Cerebellar nuclear complex (tissue), 1 donor: ENCODE data around the gene PITX2.

ENCODE experiments used
- DNase-seq, 2 experiments: peaks; one replicate each; lab custom pipeline; 2025; lab: John Stamatoyannopoulos, UW

PITX2 gene

DNA sequence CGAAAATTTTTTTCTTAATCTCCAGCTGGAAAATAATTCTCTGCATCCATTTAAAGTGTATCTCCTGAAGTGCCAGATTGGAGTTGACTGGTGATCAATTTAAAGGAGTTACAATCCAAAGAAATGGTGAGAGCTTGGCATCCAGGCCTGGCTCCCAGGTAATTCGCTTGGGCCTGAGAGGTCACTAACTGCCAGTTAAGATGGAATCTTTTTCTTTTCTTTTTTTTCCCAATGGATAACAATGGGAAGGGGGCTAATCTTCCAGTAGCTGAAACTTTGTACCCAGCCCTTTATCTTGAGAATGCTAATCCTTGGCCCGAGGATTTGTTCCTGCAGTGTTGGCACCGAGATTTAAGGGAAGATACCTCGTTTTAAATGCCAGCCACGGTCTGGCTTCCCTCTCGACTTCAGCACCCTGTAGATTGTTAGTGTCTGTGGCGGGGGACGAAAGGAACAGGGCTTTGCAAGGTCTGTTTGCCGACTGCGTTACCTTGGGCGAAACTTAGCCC lies 13.3 kb upstream of the PITX2 start:
- no peak for DNase-seq

DNA sequence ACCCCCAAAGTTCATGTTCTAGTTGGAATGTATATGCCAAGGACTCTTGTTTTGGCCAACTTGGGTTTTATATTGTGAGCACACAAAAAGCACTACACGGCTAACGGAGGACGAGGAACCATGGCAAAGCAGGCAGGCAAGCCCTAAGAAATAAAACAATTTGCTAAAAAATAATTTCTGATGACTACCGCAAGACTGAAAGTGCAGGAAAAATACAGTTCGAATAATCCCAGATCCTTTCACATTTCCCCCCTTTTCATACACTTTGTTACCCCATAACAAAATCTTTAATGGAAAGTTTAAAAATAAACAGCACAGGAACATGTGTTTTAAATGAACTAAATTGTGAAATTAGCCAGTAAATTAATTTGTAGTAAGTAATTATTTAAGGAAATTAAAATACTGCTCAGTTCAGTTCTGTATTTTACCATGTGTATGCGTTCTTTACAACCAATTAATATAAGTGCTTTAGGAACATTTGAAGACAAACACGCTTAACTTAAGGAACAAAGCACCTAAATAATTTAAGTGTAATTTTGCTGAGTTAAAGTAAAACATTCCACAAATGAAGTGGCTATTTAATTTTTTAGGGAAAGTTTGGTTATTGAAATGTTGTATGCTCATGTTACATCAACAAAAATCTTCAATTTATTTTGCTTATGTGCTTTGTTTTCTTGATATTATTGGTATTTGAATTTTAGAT lies 12.4 kb upstream of the PITX2 start:
- DNase-seq = no peak

DNA sequence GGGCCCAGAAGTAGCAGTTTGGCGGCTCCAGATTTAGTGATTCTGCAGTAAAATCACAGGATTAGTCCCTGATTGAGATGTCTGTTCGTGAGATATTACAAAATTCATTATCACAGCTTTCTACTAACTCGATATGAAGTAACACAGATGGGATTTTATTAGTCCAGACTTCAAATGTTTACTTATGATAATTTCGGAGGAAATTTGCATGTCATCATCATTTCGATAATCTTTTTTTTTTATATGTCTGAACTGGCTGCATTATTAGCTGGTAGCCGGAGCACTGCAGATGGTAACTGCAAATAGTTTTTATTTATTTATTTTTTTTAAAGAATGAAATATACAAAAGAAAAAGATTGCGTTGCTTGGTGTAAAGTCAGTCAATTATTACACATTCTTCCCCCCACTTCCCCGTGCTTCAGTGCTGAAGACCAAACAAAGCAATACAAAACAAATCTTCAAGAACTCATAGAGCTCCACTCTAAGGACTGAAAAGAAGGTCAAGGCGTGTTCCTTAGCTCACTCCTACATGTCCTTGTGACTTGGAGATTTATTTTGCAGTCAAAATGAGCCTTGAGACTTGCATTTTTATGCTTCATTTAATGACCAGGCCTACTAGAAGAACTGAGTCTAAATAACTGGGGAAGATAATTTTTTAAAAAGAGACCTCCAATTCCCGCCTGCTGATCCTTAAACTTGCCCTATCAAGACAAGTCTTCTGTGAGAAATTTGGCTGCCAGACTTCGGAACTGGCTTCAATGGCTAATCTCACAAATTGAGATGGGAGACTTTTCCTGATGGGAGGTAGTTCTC lies 11.7 kb upstream of the PITX2 start:
- no peak for DNase-seq

- no peak for DNase-seq
Measured at GRCh38 chr4:110633358-110634341, 10.8 kb upstream of the PITX2 start.

DNA sequence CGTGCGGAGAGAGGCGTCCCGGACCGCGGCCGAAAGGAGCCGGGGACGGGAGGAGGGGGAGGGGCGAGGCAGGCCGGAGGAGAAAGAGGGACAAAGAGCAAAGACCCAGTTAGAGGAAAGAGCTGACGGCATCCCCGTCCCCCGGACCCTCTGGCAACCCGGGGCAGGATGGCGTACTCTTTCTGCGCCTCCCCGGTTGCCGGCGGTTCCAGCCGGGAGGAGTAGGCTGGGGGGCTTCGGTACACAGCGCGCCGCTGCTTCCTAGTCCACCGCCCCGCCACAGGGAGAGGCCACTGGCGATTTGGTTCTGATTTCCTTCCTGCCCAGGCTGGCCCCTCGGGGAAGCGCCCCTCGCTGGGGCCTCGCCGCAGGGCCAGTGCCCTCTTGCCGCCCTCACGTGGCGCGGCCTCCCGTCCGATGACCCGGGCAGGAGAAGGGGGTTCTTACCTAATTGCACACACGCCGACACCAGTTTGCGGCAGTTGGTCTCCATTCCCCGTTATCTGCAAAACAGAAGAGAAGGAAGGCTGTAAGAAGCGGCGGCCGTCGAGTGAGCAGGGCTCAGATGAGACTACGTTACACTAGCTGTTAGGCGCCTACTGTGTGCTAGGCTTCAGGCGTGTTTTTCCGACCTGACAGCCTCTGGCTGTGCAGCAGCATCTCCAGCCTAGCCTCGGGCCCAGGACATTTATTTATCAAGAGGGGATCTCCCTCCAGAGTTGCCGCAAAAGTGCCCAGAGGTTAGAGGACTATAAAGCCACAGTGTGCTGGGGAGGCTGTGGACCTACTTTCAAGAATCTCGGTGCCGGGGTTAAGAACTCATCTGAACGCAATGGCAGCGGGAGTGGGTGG lies 9.9 kb upstream of the PITX2 start:
- no peak for DNase-seq

GRCh38 chr4:110631584-110632505 lies 9.0 kb upstream of the PITX2 start:
- no peak for DNase-seq

DNA sequence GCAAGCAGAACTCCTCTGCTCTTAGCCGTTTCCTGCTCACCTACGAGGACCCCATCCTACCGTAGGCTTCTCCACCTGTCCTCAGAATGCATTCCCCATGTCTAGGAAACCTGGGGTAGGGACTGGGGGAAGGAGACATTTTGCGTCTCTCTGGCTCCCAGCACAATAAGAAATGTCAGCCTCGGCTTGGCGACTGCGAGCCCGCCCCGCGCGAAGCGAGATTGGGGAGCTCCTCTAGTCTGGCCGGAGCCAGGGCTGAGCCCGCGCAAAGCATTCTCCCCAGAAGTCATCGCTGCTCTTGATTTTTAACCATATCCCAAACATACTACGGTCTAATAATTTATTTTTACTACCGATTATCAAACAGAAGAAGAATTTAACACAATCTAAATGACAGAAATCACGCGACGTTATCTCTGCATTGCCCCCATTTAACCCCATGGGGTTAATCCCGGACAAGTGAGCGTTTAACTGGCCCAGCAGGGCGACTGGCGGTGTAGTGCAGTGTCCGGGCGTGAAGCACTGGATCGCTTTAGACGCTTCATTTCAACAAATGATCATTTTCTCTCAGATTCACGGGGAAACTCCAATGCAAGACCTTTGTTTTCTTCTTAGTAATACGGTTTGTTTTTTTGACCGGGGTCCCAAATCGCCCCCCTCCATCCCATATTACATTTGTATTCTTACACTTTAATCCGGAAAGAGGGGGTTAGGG lies 8.0 kb upstream of the PITX2 start:
- DNase-seq = no peak

DNA sequence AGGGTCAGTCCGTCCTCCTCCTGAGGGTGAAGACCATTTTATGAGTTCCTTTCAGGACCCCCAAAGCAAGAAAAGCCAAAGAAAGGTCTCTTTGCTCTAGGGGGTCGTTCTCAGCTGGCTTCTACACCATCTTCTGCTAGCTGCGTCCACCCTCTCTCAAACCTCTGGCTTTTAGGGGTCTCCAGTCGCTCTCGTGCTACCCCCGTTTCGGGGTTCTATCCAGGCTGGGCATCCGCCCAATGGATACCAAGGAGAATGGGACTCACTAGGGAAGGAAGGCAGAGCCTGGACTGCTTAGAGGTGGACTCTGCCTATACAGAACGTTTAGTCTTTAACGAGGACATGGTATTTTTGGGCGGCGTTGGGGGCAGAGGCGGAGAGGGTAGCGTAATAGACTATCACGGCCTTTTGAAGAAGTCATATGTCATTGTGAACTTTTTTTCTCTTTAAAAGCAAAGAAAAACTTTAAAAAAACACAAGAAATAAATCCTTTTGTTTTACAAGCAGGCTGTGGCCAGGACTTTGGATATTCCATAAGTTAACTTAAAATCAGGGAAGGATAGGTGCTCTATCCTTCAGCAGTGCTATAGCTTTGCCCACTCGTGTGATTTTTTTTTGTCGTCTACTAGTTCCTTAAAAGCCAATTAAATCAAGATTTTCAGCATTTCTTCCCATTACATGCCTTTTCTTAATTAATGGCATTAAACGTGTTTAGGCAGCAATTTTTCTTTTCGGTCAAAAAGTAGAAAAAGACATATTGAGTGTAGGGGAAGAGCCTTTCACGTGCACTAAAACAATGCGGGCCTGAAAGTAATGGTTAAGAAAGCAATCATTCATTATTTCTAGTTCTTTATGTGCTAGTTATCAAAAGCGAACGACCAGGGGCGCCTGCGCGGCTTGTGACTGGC lies 7.2 kb upstream of the PITX2 start:
- no peak for DNase-seq

GRCh38 chr4:110629214-110629754 lies 6.4 kb upstream of the PITX2 start:
- no peak for DNase-seq

DNA sequence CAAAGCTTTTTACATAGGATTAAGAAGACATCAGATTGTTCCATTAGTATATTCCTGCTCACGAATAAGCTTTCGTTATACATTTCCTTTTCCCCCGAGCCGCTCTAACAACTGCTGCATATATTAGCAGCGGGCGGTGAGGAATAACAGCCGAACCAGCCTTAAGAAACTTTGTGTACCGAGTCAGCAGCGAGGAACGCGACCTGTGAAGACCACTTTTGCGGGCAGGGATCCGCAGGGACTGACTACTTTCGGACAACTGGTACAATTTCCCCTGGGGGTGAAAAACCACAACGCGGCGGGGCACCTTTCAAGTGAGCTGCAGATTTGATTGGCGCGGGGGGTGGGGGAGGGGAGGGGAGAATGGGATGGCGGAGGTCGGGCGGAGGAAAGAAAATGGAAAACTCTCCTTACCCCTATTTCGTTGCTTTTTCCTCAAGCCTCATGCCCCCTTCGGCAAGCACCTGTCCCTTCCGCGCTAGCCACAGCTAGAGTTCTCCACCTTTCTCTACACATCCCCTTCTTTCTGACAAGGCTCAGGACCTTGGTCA lies 5.9 kb upstream of the PITX2 start:
- no peak for DNase-seq

DNA sequence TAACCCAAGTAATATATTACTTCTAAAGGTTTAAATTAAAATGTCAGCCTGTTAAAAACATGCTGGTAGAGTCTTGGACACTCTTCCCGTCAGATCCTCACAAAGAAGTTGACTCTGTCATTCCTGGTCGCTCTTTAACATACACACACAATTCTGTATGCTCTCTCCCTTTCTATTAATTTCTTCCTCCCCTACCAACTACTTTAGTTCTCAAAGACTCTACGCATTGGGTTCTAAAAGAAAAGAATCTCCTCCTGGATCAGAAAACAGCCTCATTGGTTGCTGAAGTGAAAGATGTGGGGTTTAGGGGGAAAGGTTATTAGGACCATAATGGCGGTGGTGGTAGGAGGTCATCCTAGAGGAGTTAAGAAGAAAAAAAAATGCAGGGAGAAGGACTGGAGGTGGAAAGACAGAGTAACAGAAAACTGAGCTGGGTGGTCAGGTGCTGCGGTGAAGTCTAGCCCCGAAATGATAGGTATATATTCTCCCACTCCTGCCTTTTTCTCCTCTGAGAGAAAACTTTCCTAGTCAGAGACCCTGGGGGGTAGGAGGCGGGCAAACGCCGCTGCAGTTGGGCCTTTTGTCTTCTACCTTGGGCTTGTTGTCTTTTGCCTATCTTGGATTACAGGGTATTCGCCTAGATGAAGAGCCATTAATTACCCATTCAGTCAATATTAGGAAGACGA lies 5.2 kb upstream of the PITX2 start:
- no peak for DNase-seq

DNA sequence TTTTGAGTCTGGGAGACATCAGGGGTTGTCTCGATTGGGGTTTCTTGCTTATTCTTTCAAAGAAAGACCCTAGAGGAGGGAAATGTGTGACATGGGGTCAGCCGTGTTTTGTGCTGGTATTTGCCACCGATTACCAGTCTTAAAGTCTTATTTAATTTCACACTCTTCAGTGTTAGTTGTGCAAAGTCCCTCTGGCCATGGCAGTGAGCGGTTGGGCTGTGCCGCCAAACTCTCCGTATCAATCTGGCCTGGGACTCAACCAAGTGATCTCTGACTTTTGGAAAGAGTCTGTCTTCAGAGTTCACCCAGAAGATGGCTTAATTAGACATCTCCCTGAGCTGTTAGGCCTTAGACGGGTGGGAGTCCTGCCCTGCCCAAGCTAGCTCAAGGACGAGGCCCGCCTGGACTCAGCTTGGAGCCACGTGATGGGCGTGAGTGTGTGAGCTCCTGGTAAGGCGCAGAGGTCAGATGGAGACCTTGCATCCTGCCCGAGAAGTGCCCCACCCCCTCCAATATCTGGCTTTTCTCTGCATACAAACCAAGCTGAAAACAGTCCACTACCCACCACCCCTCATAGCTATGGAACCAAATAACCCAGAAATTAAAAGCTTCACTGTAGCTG lies 3.8 kb upstream of the PITX2 start:
- DNase-seq = no peak

- DNase-seq = no peak
Measured at GRCh38 chr4:110625576-110626257, 2.8 kb upstream of the PITX2 start.

GRCh38 chr4:110624904-110625494 lies 2.1 kb upstream of the PITX2 start:
- DNase-seq = no peak

DNA sequence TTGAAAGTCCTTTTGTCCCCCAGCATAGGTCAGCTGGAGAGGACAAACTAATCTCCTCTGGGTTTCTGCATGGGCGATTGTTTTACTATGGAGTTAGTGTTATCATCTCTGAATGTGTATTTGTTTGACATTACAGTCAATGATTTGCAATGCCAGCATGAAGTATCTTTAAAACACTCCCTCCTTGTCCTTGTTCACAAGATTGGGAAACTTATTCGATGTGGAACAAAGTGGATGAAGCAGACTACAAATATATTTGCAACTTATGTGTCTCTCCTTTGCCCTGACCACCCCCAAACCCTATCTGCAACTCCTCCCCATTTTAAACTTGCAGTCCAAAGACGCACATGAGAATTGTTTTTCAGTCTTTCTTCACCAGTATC lies 1.5 kb upstream of the PITX2 start:
- DNase-seq = no peak
